NCI-H2196 treated with DMSO at 0.1 percent for 48 hours (cell line): Measurements from ENCODE around the gene KRTAP3-2.
A peak's percentile ranks its signal among the peaks of the same experiment; 100 is the strongest.
"Not testable (repeated sequence)": the region's sequence is repeated elsewhere in the genome, so short reads cannot be mapped to it uniquely, and the experiment has no call there.

Source experiments
- DNase-seq: peaks from one replicate; lab custom pipeline; 2025; ENCODE audit not compliant: unreplicated experiment; lab: John Stamatoyannopoulos, UW

The KRTAP3-2 gene

DNA sequence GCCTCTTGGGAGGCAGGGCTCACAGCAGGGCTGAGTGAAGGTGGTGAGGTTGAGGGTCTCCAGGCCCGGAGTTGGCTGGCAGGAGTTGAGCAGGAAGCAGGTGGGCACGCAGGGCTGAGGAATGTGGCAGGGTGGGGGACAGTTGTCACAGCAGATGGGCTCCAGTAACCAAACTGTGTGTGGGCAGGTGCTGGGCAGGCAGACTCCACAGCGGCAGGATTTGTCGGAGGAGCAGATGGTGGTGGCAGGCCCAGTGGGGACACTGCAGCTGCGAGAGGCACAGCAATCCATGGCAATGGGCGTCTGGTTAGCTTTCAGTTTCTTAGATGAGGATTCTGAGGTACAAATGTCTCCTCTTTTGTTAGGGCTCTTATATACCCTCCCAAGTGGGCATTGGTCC is at the start of gene KRTAP3-2:
TSS of gene KRTAP3-2 (minus strand) at position 344 of the 400 bp plus-strand sequence. CDS start at position 291, 53 bp downstream.
- DNase-seq: not testable (repeated sequence)

DNA sequence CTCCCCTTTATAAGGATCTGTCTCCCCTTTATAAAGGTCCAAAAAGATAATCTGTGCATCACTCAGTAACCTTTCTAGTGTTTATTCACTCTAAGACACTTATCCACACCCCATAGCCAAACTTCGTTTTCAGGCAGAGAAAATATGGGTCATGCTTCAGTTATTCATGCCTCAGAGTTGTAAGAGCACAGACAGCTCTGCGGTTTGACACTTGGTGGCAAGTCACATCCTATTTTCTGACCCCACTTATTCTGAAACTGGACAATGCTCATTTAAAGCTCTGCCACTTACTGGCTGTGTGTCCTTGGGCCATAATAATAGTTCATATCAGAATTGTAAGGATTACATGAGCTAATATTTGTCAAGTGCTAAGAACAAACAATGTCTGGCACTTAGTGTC is 49.4 kb upstream of the KRTAP3-2 start:
- no peak for DNase-seq

DNA sequence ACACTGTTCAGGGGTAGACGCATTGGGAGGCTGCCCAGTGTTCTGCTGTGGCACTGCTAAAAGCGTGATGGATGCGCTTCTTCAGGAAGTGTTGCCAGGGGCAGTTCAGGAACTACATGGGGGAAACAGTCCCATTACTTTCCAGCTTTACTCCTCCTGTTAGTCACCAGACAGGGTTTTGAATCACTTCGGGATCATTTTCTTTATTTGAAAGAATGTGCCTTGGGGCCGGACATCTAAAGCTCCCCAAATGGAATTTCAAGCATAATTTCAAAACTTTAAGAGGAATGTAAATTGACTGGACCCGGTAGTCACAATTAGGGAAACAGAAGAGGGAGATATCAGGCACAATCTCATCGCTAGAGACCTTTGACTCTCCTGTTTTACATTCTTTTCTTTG is 48.7 kb upstream of the KRTAP3-2 start:
- no peak for DNase-seq

DNA sequence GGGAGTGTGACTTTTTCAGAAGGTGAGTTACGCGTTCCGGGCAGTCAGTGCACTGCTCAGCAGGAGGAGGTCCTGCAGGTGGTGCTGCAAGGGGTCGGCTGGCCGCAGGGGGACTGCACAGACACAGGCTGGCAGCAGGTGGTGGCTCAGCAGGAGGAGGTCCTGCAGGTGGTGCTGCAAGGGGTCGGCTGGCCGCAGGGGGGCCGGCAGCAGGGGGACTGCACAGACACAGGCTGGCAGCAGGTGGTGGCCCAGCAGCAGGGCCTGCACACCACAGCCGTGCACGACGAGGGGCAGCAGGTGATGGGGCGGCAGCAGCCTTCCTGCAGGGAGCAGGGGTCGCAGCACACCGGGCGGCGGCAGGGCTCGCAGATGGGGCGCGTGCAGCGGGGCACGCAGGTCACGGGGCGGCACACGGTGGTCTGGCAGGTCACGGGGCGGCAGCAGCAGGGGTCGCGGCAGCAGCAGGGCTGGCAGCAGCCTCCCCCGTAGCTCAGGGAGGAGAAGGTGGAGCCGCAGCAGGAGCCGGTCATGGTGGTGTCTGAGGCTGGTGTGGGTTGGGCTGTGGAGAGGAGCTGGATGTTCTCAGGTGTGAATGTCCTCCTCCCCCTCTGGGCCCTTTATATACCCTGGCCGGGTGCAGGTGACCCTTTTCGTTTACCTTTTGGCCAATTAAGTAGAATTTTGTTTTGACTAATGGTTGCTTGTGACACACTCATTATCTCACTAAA is 47.2 kb upstream of the KRTAP3-2 start, which contains the start of gene KRTAP2-1:
TSS of gene KRTAP2-1 (minus strand) at position 582 of the 731 bp plus-strand sequence. CDS start at position 533, 49 bp downstream.
- not testable (repeated sequence) for DNase-seq

DNA sequence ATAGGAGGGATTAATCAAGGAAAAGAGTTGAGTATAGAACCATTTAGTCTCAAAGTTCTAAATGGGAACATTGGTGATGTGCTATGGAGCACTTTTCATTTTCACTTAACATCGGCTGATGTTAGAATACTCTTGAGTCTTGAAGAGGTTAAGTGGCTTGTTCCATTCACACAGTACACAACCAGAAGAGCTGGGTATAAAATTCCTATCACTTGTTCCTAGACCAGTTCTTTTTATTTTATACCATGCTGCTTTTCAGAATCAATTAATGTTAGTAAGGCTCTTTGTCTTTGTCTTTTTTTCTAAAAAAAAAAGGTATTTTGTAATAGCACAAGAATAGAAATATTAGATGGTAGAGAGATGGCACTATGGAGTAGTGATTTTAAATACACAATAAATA is 43.2 kb upstream of the KRTAP3-2 start:
- DNase-seq: no peak

DNA sequence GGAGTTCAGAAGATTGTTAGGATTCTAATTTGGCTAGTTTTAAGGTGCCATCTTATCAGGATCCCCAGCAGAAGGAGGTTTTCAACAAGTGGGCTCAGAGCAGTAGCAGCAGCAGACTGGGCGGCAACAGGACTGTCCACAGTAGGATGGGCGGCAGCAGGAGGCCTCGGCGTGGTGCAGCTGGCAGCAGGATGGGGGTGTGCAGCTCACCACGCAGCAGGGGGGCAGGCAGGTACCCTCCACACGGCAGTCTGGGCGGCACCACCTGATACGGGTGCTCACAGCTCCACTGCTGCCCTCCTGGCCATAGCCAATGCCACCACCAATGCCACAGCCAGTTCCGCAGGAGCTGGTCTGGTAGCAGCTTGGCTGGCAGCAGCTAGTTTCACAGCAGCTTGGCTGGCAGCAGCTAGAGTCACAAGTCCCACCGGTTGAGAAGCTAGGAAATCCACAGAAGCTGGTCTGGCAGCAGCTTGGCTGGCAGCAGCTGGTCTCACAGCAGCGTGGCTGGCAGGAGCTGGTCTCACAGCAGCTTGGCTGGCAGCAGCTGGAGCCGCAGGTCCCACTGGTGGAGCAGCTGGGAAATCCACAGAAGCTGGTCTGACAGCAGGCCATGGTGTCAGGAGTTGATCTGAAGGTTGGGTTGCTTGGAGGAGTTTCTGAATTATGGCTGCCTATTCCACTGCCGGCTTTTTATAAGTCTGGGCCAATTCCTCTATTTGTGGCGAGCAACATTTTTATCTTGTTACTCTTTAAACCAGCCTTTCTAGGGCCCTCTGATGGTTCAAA is 41.3 kb upstream of the KRTAP3-2 start, which contains the start of gene KRTAP1-1:
TSS of gene KRTAP1-1 (minus strand) at position 668 of the 789 bp plus-strand sequence. CDS start at position 615, 53 bp downstream.
- DNase-seq: not testable (repeated sequence)

DNA sequence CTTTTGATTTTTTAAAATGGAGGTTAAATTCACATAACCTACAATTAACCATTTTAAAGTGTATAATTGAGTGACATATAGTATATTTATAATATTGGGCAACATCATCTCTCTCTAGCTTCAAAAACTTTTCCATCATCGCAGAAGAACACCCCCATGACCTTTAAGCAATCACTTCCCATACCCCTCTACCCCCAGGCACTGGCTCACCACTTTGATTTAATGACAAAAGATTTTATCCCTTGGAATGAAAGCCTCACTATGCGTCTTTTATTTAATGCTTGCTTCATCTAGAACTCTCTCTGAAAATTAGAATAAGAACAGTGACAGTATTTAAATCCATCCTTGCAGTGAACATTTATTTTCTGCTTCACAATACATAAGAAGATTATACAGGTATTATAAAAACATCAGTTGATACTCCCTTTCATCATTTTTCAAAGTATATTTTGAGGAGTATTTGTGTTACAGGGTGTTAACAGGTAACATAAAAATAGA is 38.2 kb upstream of the KRTAP3-2 start:
- DNase-seq: no peak

DNA sequence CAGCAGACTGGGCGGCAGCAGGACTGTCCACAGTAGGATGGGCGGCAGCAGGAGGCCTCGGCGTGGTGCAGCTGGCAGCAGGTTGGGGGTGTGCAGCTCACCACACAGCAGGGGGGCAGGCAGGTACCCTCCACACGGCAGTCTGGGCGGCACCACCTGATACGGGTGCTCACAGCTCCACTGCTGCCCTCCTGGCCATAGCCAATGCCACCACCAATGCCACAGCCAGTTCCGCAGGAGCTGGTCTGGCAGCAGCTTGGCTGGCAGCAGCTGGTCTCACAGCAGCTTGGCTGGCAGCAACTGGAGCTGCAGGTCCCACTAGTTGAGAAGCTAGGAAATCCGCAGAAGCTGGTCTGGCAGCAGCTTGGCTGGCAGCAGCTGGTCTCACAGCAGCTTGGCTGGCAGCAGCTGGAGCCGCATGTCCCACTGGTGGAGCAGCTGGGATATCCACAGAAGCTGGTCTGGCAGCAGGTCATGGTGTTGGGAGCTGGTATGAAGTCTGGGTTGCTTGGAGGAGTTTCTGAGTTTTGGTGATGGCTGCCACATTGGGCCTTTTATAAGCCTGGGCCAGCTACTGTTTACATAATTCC is 34.7 kb upstream of the KRTAP3-2 start, which contains the start of gene KRTAP1-3:
TSS of gene KRTAP1-3 (minus strand) at position 529 of the 590 bp plus-strand sequence. CDS start at position 476, 53 bp downstream.
- peak; percentile 34 for DNase-seq

DNA sequence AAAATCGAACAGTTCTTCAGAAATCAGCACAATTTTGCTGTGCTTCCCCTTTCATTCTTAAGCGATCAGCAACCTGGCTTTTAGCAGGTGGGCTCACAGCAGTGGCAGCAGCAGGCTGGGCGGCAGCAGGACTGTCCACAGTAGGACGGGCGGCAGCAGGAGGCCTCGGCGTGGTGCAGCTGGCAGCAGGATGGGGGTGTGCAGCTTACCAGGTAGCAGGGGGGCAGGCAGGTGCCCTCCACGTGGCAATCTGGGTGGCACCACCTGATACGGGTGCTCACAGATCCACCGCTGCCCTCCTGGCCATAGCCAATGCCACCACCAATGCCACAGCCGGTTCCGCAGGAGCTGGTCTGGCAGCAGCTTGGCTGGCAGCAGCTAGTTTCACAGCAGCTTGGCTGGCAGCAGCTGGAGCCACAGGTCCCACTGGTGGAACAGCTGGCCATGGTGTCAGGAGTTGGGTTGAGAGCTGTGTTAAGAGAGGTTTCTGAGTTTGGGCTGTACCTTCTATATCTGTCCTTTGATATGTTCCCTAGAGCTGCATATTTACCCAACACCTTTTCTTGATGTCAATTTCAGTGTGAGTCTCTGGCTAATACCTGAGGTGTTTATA is 30.0 kb upstream of the KRTAP3-2 start, which contains the start of gene KRTAP1-4:
TSS of gene KRTAP1-4 (minus strand) at position 563 of the 613 bp plus-strand sequence. CDS start at position 446, 117 bp downstream.
- no peak for DNase-seq

DNA sequence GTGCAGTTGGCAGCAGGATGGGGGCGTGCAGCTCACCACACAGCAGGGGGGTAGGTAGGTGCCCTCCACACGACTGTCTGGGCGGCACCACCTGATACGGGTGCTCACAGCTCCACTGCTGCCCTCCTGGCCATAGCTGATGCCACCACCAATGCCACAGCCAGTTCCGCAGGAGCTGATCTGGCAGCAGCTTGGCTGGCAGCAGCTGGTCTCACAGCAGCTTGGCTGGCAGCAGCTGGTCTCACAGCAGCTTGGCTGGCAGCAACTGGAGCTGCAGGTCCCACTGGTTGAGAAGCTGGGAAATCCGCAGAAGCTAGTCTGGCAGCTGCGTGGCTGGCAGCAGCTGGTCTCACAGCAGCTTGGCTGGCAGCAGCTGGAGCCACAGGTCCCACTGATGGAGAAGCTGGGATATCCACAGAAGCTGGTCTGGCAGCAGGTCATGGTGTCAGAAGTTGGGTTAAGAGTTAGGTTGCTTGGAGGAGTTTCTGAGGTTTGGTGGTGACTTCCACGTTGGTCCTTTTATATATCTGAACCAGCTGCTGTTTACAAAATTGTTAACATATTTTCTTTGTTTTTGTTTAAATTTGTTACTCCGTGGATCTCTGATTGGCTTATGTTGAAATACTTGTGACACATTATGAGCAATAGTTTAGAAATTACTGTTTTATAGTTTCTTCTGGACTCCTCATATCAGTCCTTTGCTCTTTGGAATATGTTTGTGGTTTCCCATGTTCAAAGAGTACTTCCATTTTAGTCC is 27.2 kb upstream of the KRTAP3-2 start, which contains the start of gene KRTAP1-5:
TSS of gene KRTAP1-5 (minus strand) at position 494 of the 757 bp plus-strand sequence. CDS start at position 441, 53 bp downstream.
- no peak for DNase-seq

DNA sequence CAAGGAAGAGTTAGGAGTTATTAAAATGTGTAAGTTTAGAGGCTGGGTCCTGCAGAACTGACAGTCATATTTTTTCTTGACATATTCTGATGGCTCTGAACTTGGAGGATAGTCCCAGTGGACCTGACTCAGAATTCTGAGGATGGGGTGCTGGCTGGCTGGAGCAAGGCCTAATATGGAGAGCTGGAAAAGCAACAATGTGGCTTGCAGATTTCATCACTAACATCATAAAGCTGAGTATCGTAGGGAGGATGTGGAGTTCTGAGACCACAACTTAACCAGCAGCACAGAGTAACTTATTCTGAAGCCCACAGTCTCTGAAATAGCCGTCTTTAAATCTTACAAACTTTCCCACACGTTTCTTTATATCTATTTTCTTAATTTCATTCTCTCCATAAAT is 25.0 kb upstream of the KRTAP3-2 start:
- no peak for DNase-seq

DNA sequence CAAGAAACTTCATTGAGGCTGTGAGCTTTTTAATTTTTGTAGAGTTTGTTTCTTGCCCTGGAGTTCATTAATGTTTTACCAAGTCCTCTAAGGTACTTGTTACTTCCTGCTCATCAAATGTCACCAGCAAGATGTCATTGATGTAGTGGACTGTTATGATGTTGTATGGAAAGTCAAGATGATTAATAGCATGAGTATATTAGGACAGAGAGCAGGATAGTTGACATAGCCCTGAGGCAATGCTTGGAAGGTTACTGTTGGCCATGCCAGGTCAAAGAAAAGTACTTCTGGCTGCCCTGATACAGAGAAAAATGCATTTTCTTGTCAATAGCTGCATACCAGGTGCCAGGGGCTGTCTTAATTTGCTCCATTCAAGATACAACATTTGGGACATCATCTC is 20.6 kb upstream of the KRTAP3-2 start:
- no peak for DNase-seq

DNA sequence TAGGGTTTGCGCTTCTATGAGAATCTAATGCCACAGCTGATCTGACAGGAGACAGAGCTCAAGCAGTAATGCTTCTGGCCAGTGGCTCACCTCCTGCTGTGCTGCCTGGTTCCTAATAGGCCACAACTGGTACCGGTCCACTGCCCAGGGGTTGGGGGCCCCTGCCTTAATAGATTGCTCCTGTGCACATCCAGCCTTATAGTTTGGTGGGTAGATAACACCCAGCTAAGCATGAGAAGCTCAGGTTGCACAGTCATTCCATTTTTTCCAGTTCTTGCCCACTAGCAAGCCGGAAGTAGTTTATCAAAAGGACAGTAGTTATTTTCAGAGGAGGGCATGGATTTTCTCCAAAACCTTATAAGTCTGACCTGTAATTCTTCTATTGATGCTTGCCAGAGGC is 19.7 kb upstream of the KRTAP3-2 start:
- DNase-seq: no peak

DNA sequence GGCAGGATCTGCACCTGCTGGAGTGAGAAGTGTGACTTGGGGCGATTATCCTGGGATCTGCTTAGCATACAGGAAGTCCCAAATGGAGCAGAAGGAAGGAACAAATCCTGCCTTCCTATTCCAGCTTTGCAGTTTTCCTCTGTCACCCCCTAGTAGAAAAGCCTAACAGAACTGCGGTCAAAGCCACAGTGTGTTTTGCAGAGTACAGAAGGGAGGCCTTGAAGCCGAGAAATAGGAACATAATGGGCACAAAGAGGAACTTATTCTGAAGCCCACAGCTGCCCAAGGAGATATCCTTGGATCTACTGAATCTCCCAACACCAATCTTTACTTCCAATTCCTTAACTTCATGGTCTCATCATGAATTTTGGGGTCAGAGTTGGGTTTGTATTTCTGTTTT is 18.8 kb upstream of the KRTAP3-2 start:
- DNase-seq: no peak

DNA sequence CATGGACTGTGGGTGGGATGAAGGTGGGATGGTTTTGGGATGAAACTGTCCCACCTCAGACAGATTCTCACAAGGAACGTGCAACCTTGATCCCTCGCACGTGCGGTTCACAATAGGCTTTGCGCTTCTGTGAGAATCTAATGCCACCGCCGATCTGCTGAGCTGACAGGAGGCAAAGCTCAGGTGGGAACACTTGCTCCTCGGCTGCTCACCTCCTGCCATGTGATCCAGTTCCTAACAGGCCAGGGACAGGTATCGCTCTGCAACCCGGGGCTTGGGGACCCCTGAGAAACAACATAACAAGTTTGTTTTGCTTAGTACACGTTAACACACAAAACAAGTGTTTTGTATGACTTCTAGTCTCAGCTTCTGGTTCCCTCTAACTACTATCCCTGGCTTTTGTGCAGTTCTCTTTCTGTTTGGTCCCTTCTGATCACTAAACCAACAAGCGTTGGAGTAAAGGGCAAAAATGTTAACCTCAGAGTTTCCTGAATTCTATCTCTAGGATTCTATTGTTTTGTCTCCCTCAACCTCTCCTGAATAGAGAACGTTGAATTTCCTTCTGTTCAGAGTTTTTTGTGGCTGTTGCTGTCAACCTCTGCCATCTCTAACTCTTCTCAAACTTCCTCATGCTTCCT is 17.0 kb upstream of the KRTAP3-2 start:
- no peak for DNase-seq

DNA sequence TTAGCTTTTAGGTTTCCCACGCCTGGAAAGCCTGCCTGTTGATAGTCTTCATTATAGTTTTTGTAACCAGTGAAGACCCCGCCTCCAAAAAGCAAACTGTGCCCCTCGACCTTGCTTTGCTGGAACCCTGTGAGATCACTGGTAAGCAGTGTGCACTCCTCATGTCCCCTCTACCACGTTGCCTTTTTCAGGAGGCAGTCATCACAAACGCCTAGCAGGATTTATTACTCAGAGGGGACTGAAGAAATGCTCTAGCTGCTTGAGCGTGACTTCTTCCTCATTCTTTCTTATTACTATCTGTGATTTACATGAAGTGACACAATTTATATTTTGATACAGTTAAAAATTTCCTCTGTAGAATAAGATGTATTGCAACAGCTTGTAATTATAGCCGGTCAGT is 15.7 kb upstream of the KRTAP3-2 start:
- no peak for DNase-seq

DNA sequence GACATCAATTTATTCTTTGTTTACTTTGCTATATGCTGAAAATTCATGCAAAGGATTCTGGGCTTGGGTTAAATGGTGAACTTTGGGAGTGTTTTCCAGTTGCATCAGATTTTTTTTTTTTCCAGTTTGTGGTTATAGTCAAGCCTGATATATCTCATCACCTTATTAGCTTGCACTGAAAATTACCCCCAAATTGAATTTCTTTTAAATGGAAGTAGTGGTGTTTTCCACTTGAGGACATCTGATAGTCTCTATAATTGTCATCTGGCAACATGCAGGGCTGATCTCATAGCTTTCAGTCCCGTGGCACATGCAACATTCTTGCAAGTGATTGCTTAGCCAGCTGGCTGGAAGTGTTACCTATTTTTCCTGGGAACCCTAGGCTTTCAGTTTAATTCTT is 13.9 kb upstream of the KRTAP3-2 start:
- no peak for DNase-seq

DNA sequence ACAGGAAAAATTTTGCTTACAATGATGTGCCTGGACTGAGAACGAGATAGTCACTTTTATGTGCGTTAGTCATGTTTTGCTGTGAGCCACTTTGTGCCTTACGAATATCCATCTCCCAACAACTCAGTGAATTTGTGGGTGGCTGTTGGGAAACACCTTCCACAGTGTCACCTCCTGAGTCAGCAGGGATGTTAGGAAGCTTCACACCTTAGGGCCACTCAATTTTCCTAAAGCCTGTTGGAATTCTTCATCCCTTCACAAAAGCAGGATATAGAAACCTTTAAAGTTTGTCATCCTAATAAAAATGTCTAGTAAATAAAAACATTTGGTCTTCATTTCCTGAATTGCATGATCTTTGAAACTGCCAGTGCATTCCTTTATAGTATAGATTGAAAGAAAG is 13.5 kb upstream of the KRTAP3-2 start:
- DNase-seq: no peak

DNA sequence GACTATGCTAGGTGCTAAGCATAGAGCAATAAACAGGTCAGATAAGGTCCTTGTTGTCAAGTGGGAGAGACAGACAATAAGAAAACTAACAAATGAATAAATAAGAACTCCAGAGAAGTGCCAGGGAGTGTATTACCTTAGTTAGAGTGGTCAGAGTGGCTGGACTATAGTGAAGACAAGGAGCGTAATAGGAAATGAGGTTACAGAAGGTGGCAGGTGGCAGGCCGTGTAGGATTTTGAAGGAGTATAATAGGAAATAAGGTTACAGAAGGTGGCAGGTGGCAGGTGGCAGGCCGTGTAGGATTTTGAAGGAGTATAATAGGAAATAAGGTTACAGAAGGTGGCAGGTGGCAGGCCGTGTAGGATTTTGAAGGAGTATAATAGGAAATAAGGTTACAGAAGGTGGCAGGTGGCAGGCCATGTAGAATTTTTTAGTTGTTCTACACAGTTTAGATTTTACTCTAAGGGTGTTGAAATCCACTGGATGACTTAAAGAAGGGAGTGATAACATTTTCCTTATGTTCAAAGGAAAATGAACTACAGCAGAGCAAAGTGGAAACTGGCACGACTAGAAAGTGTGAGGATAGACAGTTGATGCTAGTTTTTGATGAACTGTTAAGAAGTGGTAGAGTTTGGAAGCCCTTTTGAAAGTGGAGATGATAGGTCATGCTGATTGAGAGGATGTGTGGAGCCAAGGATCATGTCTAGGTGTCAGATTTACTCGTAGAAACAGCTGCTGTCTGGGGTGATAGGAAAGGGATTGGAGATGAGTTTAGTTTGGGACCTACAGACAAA is 12.8 kb upstream of the KRTAP3-2 start:
- DNase-seq: no peak
